Lower leg skin (tissue), 4 donors: ENCODE measurements around the gene CHST15. TPM values are rescaled to one million over a fixed set of nuclear protein-coding genes. Genes with fewer than 3 reads are reported as not detected.
A peak's percentile ranks its signal among the peaks of the same experiment; 100 is the strongest.

ENCODE experiments used
- DNase-seq, 2 donors: peaks; one replicate each; pipeline ENCODE4 v3.0.0-alpha.2; 2019; ENCODE audit warnings: low spot score in 2 of 2
- H3K4me3 ChIP-seq: fragments of 200-600 bp; sonication (generic); 2 replicates; pipeline ENCODE4 v1.5.1; 2017; ENCODE audit warnings: mild to moderate bottlenecking, low read depth; ENCODE audit not compliant: poor library complexity, severe bottlenecking
- POLR2A ChIP-seq, 2 donors: fragments of 450-650 bp; IDR thresholded peaks; one replicate each; pipeline ENCODE4 v1.6.1; 2016 to 2017; ENCODE audit warnings: antibody characterized with exemption in 2 of 2, mild to moderate bottlenecking in 1 of 2, moderate library complexity in 1 of 2
- WGBS, 2 donors: methylation state at CpG; one replicate each; pipeline ENCODE4 v1.1.5; 2018; 5-methylcytosine and 5-hydroxymethylcytosine counted together
- intact Hi-C: fragments of 100-400 bp; cut with DNase I; formaldehyde crosslinking; loops from one replicate; pipeline ENCODE4 v1.15.0; 2023; ENCODE audit warnings: low total_unique reads
- total RNA-seq, 4 donors: library from RNA; depleted of rRNA; stranded (reverse); fragments of >200 nt; gene quantifications; one replicate each; pipeline ENCODE4 v1.1.0, GENCODE V29; 2016
- TF ChIP-seq, protein P1 (sequence below), 3 donors: fragments of 450-650 bp; IDR thresholded peaks; one replicate each; pipeline ENCODE4 v1.5.1; 2016; ENCODE audit warnings: antibody characterized with exemption in 3 of 3, mild to moderate bottlenecking in 3 of 3, moderate library complexity in 2 of 3

CHST15 gene
- total RNA-seq, 4 donors from 2014 or later: 17.6 to 29.8 (median 19.4) TPM

DNA sequence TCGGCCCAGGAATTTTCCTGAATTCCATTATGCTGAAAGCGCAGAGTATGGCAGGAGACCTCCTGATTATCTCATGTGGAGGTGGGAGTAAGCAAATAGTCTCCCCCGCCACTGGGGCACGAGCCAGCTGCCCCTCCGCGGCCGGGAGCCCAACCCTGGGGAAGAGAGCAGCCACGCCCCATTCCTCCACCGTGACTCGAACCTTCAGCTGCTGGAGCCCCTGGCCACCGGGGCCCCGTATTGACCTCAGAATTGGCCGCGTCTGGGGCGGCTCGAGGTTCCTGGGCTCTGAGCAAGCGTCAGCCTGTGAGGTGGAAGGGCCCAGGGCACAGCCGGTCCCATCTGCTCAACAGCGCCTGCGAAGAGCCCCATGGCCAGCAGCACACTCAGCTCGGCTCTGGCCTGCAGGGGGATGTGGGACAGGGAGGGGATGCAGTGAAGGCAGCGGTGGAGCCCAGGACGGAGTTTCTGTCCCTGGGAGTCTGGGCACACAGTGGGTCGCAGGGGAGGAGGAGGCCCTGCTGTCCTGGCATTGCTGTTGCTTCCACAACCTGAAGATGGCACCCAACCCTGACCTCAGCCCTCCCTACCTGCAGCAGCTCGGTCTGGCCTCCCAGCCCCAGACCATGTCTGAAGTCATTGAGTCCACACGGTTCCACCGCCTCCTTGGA is 97.8 kb downstream of the CHST15 start:
- DNase-seq: peak in 1 of 2 donors; percentile 85
- intact Hi-C loops: loop anchor here (2.0 kb wide), 1 partner anchor 393 kb away; no protein-coding TSS in a partner anchor

DNA sequence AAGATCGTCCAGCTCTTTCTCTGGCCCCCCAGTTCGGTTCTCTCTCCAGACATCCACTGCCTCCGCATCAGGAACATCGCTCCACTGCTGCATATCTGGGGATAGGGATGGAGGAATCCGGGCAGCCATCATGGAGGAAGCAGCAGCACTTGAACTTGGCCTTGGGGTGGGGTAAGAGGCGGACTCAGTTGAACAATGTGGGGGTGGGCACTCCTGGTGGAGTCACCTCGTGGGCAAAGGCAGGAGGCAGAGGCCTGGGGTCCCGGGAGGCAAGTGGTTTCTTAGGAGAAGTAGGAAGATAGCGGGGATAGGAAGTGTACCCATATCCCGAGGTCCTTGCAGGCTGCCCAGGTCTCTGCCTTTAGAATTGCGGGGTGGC is 98.3 kb downstream of the CHST15 start:
- DNase-seq: peak in 1 of 2 donors; percentile 84
- 19 to 27% methylated on average over 11 of the region's 11 CpGs for WGBS, 2 donors
- TF ChIP-seq, protein P1, sequence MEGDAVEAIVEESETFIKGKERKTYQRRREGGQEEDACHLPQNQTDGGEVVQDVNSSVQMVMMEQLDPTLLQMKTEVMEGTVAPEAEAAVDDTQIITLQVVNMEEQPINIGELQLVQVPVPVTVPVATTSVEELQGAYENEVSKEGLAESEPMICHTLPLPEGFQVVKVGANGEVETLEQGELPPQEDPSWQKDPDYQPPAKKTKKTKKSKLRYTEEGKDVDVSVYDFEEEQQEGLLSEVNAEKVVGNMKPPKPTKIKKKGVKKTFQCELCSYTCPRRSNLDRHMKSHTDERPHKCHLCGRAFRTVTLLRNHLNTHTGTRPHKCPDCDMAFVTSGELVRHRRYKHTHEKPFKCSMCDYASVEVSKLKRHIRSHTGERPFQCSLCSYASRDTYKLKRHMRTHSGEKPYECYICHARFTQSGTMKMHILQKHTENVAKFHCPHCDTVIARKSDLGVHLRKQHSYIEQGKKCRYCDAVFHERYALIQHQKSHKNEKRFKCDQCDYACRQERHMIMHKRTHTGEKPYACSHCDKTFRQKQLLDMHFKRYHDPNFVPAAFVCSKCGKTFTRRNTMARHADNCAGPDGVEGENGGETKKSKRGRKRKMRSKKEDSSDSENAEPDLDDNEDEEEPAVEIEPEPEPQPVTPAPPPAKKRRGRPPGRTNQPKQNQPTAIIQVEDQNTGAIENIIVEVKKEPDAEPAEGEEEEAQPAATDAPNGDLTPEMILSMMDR (IDR thresholded peaks at IDR 0.05): no peak
- TF ChIP-seq POLR2A (IDR thresholded peaks at IDR 0.05): no peak
- no peak overlapping the region for H3K4me3 ChIP-seq
- intact Hi-C loops: loop anchor here (2.0 kb wide), 1 partner anchor 394 kb away; no protein-coding TSS in a partner anchor

More for the DNA sequence above, 97.8 kb downstream of the CHST15 start:
- no peak overlapping the region for H3K4me3 ChIP-seq
- TF ChIP-seq, protein P1 (IDR thresholded peaks at IDR 0.05): no peak
- no peak for TF ChIP-seq POLR2A (IDR thresholded peaks at IDR 0.05)
- 14 to 24% methylated on average over 13 to 27 of the region's 27 CpGs for WGBS, 2 donors

DNA sequence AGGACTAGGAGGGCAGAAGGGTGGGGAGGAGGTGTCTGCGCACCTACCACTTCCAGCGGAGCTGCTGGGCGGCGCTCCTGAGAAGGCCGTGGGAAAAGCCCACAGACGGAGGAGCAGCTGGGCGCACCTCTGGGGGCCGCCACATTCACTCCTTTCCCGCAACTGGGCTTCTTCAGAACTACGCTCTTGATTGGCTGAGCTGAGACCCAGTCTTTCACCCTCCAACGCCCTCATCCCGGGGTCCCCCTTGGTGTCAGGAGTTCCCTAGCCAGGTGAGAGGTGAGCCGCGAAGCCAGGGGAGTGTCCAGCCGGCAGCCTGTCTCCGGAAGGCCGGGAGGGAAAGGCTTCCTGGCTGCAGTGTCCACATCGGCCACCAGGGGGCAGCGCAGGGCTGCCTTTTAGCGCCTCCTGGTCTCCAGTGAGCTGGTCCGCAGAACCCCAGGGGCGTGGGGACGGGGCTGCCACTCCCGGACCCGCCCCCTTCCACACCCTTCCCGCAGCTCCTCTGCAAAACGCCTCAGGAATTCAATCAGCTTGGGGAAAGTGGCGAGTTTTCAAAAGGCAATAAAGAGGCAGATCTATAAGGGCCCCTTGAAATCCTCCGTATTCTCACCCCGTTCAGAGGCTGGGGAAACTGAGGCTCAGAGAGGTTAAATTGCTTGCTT is 98.8 kb downstream of the CHST15 start:
- 2 to 6% methylated on average over 26 to 28 of the region's 30 CpGs for WGBS, 2 donors
- peak; percentile 70 to 97 for DNase-seq
- intact Hi-C loops: loop anchor here (2.0 kb wide), 1 partner anchor 394 kb away; no protein-coding TSS in a partner anchor
- H3K4me3 ChIP-seq: no peak overlapping the region
- TF ChIP-seq, protein P1 (IDR thresholded peaks at IDR 0.05): peak in 1 of 3 donors; percentile 96
- TF ChIP-seq POLR2A (IDR thresholded peaks at IDR 0.05): no peak

DNA sequence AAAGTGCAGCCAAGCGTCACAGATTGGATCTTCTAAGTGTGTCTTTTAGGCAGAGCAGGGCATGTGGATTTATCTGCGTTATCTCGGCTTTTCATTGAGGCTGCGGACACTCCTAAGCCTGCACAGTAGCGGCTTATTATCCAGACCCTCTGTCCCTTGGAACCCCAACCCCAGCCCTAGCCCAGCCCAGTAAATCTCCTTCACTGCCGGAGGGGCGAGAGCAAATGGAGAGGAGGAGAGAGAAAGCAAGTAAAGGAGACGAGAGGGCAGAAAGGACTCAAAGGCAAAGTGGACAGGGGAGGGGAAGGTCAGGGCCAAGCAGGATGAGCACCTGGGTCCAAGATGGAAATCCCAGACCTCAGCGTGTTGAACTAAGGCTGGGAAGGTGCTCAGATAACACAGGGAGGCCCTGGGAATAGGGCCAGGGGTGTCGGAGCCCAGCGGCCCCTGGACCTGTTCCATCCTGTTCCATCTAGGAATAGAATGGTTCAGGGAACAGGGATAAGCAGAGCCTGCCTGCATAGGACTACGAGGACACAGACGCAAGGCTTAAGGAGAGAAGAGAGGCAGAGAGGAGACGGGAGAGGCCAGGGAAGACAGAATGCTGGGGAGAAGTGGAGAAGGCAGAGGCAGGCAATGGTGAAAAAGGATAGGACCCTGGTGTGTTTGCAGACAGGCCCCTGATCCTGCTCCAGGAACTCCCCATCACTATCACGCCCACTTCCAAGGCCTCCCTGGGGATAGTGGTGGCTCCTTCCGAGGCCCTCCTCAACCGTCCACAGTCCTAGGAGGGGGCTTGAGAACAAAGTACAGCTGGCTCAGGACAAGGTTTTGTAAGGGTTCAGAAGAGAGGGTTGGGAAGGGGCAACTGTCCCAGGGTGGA is 99.6 kb downstream of the CHST15 start:
- intact Hi-C loops: loop anchor here (2.0 kb wide), 1 partner anchor 395 kb away; no protein-coding TSS in a partner anchor
- WGBS, 2 donors: 48 to 54% methylated on average over 17 of the region's 17 CpGs
- DNase-seq: no peak
- H3K4me3 ChIP-seq: no peak overlapping the region
- TF ChIP-seq POLR2A (IDR thresholded peaks at IDR 0.05): no peak
- TF ChIP-seq, protein P1 (IDR thresholded peaks at IDR 0.05): no peak
